ENCODE data around the gene TMEFF1. TPM values are rescaled to one million over a fixed set of nuclear protein-coding genes. Genes with fewer than 3 reads are reported as not detected.
A peak's percentile ranks its signal among the peaks of the same experiment; 100 is the strongest.

The TMEFF1 gene
- total RNA-seq, 1 experiment from 2014 or later, result 0.61 TPM

GRCh38 chr9:100573655-100574260, 100.8 kb downstream of the TMEFF1 start:
- DNase-seq (ENCODE audit: low read depth), result no peak

GRCh38 chr9:100575006-100575405, 102.1 kb downstream of the TMEFF1 start:
- DNase-seq (ENCODE audit: low read depth), result no peak

- peak; percentile 73 for DNase-seq (ENCODE audit: low read depth)
Observed at GRCh38 chr9:100575765-100576386, 102.9 kb downstream of the TMEFF1 start.

GRCh38 chr9:100577776-100578448, 105.0 kb downstream of the TMEFF1 start, which contains the start of gene CAVIN4:
TSS of gene CAVIN4 (plus strand) at chr9:100578079. CDS start at chr9:100578144, 65 bp downstream.
- no peak for DNase-seq (ENCODE audit: low read depth)

GRCh38 chr9:100578610-100579009, 105.7 kb downstream of the TMEFF1 start:
- no peak for DNase-seq (ENCODE audit: low read depth)

GRCh38 chr9:100579665-100580064, 106.7 kb downstream of the TMEFF1 start:
- no peak for DNase-seq (ENCODE audit: low read depth)

- no peak for DNase-seq (ENCODE audit: low read depth)
Observed at GRCh38 chr9:100580257-100580656, 107.3 kb downstream of the TMEFF1 start.

- no peak for DNase-seq (ENCODE audit: low read depth)
Observed at GRCh38 chr9:100581081-100581480, 108.1 kb downstream of the TMEFF1 start.

- DNase-seq (ENCODE audit: low read depth), result no peak
Observed at GRCh38 chr9:100581661-100582060, 108.7 kb downstream of the TMEFF1 start.

- no peak for DNase-seq (ENCODE audit: low read depth)
Observed at GRCh38 chr9:100583014-100583802, 110.3 kb downstream of the TMEFF1 start.

GRCh38 chr9:100584951-100585350, 112.0 kb downstream of the TMEFF1 start:
- DNase-seq (ENCODE audit: low read depth), result no peak

- DNase-seq (ENCODE audit: low read depth), result no peak
Observed at GRCh38 chr9:100586093-100586492, 113.1 kb downstream of the TMEFF1 start.

GRCh38 chr9:100587375-100587774, 114.4 kb downstream of the TMEFF1 start:
- DNase-seq (ENCODE audit: low read depth), result peak; percentile 76

- no peak for DNase-seq (ENCODE audit: low read depth)
Observed at GRCh38 chr9:100589582-100589981, 116.6 kb downstream of the TMEFF1 start.

GRCh38 chr9:100590481-100590880, 117.5 kb downstream of the TMEFF1 start:
- peak; percentile 23 for DNase-seq (ENCODE audit: low read depth)

- no peak for DNase-seq (ENCODE audit: low read depth)
Observed at GRCh38 chr9:100591139-100591538, 118.2 kb downstream of the TMEFF1 start.

GRCh38 chr9:100591639-100592412, 118.9 kb downstream of the TMEFF1 start:
- DNase-seq (ENCODE audit: low read depth), result no peak

- peak; percentile 48 for DNase-seq (ENCODE audit: low read depth)
Observed at GRCh38 chr9:100595391-100596199, 122.6 kb downstream of the TMEFF1 start.

GRCh38 chr9:100597236-100597635, 124.3 kb downstream of the TMEFF1 start:
- no peak for DNase-seq (ENCODE audit: low read depth)

- peak; percentile 82 for DNase-seq (ENCODE audit: low read depth)
Observed at GRCh38 chr9:100598641-100599145, 125.7 kb downstream of the TMEFF1 start.
